Naive thymus-derived CD4-positive, alpha-beta T cell (primary cell): ENCODE results near the gene GPR55. TPM values are rescaled to one million over a fixed set of nuclear protein-coding genes. Genes with fewer than 3 reads are reported as not detected.

Experiments used
- ATAC-seq: fragments of 150-1000 bp; cut with Tn5 transposase; 2 replicates; pipeline ENCODE4 v1.10.0; 2021; ENCODE audit warnings: mild to moderate bottlenecking, moderate library complexity
- CTCF ChIA-PET: fragments of 350-600 bp; sonication (Branson Sonifier 250); formaldehyde crosslinking; loops from one replicate; lab custom pipeline; 2021; ENCODE audit warnings: antibody characterized with exemption; lab: Charles Lee
- POLR2A ChIA-PET: fragments of 350-600 bp; sonication (Branson Sonifier 250); formaldehyde crosslinking; loops from one replicate; lab custom pipeline; 2021; ENCODE audit warnings: antibody characterized with exemption, inconsistent platforms; lab: Charles Lee
- DNase-seq, 9 donors: peaks; one replicate each; pipeline versions ENCODE4 v3.0.0 to v3.0.0-alpha.2; 2020 to 2022; ENCODE audit warnings: mixed read lengths in 1 of 9
- H3K27ac ChIP-seq: one replicate; pipeline ENCODE4 v1.7.0; 2013; ENCODE audit warnings: mild to moderate bottlenecking, low read depth, low read length, moderate library complexity
- H3K27me3 ChIP-seq, 2 donors: one replicate each; pipeline ENCODE4 v1.7.0; 2013; ENCODE audit warnings: low read length in 2 of 2, mild to moderate bottlenecking in 2 of 2, moderate library complexity in 2 of 2; ENCODE audit not compliant: control insufficient read depth in 2 of 2, insufficient read depth in 2 of 2
- H3K36me3 ChIP-seq, 3 experiments: 1 replicate in 2 of 3; 2 replicates in 1 of 3; pipeline ENCODE4 v1.7.0; 2013; ENCODE audit warnings: low read length in 3 of 3, mild to moderate bottlenecking in 3 of 3, moderate library complexity in 1 of 3; ENCODE audit not compliant: insufficient read depth in 3 of 3, control insufficient read depth in 2 of 3
- H3K4me1 ChIP-seq, 2 donors: one replicate each; pipeline ENCODE4 v1.7.0; 2013; ENCODE audit warnings: low read length in 2 of 2, mild to moderate bottlenecking in 2 of 2, moderate library complexity in 1 of 2; ENCODE audit not compliant: control insufficient read depth in 2 of 2, insufficient read depth in 2 of 2
- H3K4me3 ChIP-seq: 2 replicates; pipeline ENCODE4 v1.7.0; 2013; ENCODE audit warnings: mild to moderate bottlenecking, low read length
- H3K9me3 ChIP-seq, 3 experiments: 1 replicate in 2 of 3; 2 replicates in 1 of 3; pipeline ENCODE4 v1.7.0; 2013; ENCODE audit warnings: low read length in 3 of 3; ENCODE audit not compliant: control insufficient read depth in 2 of 3
- H3K27ac Mint-ChIP-seq, 9 donors: one replicate each; pipeline ENCODE4 v1.8.0; 2020 to 2022; ENCODE audit warnings: mixed read lengths in 9 of 9, mild to moderate bottlenecking in 8 of 9, moderate library complexity in 5 of 9, inconsistent platforms in 2 of 9
- H3K27me3 Mint-ChIP-seq, 5 donors: one replicate each; pipeline ENCODE4 v1.8.0; 2021 to 2022; ENCODE audit warnings: mixed read lengths in 5 of 5, mild to moderate bottlenecking in 1 of 5
- H3K36me3 Mint-ChIP-seq, 5 donors: one replicate each; pipeline ENCODE4 v1.8.0; 2020 to 2022; ENCODE audit warnings: mixed read lengths in 5 of 5, mild to moderate bottlenecking in 3 of 5, inconsistent platforms in 1 of 5
- H3K4me1 Mint-ChIP-seq, 7 donors: one replicate each; pipeline ENCODE4 v1.8.0; 2020 to 2022; ENCODE audit warnings: mixed read lengths in 7 of 7, mild to moderate bottlenecking in 3 of 7, inconsistent platforms in 1 of 7
- H3K4me3 Mint-ChIP-seq, 10 donors: one replicate each; pipeline ENCODE4 v1.8.0; 2020 to 2022; ENCODE audit warnings: mild to moderate bottlenecking in 10 of 10, mixed read lengths in 10 of 10, moderate library complexity in 6 of 10, inconsistent platforms in 2 of 10
- H3K9me3 Mint-ChIP-seq, 11 donors: one replicate each; pipeline ENCODE4 v1.8.0; 2020 to 2022; ENCODE audit warnings: mixed read lengths in 11 of 11, mild to moderate bottlenecking in 4 of 11, inconsistent platforms in 1 of 11, moderate library complexity in 1 of 11
- intact Hi-C, 2 donors: fragments of 100-400 bp; cut with micrococcal nuclease; formaldehyde crosslinking; loops; one replicate each; pipeline ENCODE4 v1.15.1; 2023
- polyA plus RNA-seq, 2 donors: library from polyadenylated mRNA; unstranded; fragments of 300-500 nt; fragmentation: Illumina TruSeq; gene quantifications; one replicate each; pipeline ENCODE4 v1.2.3, GENCODE V29; 2021
- total RNA-seq, 6 experiments: library from RNA in 5 of 6; stranded (reverse) in 5 of 6; gene quantifications; 1 replicate in 5 of 6; 2 replicates in 1 of 6; pipeline ENCODE4 v1.2.3 and lab custom pipeline; 2021 to 2026

Gene GPR55
- total and polyA plus RNA-seq, 7 experiments from 2014 or later = 1.3 to 8.8 (median 1.6) TPM

DNA sequence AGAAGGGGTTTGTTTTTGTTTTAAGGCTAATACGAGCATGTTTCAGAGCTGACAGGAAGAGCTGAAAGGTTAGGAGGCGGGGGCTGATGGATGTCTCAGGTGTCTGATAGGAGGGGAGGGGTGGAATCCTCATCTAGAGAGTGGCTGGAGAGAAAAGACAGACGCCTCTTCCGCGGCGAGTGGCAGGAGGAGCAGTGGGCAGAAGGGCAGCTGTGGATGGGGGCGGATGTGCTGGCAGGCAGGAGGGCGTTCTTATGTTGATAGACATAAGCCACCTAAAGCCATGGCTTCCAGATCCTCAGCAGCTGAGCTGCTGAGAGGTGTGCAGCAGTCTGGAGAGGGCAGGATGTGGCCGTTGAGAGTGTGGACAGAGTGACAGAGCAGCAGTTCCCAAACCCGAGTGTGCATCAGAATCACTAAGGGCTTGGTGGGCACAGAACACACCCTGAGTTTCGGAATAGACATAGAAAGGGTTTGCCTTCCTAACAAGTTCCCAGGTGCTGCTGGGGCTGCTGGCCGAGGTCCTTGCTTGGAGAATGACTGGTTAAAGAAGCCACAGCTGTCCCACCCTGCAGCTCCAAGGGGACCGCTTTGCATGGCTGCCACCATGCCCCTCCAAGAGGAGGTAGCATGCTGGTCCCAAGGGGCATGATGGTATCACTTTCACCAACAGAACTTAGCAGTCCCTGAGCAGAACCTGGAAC lies 63.3 kb downstream of the GPR55 start:
- DNase-seq (no peak), ATAC-seq (no peak)
- Histone ChIP-seq H3K27ac (no peak overlapping the region), H3K27me3 (no peaks in the 10 kb centered on the region), H3K9me3 (no peaks in the 10 kb centered on the region), H3K4me1 (peaks cover 18 to 22% of the 10 kb centered on the region in 2 donors), H3K36me3 (peaks cover 0 to 4% (median 0%) of the 10 kb centered on the region in 3 experiments), H3K4me3 (no peak overlapping the region)
- Mint-ChIP-seq H3K9me3 (no peaks in the 10 kb centered on the region), H3K27me3 (peaks cover 5 to 76% (median 15%) of the 10 kb centered on the region in 5 donors), H3K27ac (peak overlapping the region in 7 of 9 donors; percentile 33 to 76 (median 58)), H3K4me3 (peak overlapping the region in 8 of 10 donors; percentile 2 to 74 (median 12)), H3K4me1 (peaks cover 19 to 36% (median 35%) of the 10 kb centered on the region in 7 donors), H3K36me3 (no peaks in the 10 kb centered on the region)
- intact Hi-C loops = no loop called here
- CTCF ChIA-PET = interaction anchor here (1.1 to 1.5 kb wide), 2 partner anchors 13 to 126 kb away, joined by 3 to 11 read pairs; no protein-coding TSS in a partner anchor
- POLR2A ChIA-PET = interaction anchor here (0.6 to 0.7 kb wide), 2 partner anchors 8 to 56 kb away, joined by 4 read pairs; no protein-coding TSS in a partner anchor

Other genes with a start within 250 kb of the GPR55 start
- 100 to 1,000 TPM in 2 of 5 experiments, 10 to 100 TPM in 3; 71.0 to 186 (median 95.4) TPM for gene CAB39, start 212.4 kb downstream of the GPR55 start, total RNA-seq
- 10 to 100 TPM; 73.1 to 79.4 TPM for gene CAB39, start 212.4 kb downstream of the GPR55 start, polyA plus RNA-seq
- gene ITM2C, start 60.3 kb downstream of the GPR55 start, total RNA-seq = 10 to 100 TPM in 4 of 5 experiments, 1 to 10 TPM in 1; 7.4 to 27.7 (median 24.7) TPM
- 10 to 100 TPM; 36.2 to 37.4 TPM for gene ITM2C, start 60.3 kb downstream of the GPR55 start, polyA plus RNA-seq
- not detected for gene SPATA3, start 70.9 kb upstream of the GPR55 start, total RNA-seq
- gene SPATA3, start 70.9 kb upstream of the GPR55 start, polyA plus RNA-seq = not detected
- under 1 TPM in 1 of 5 experiments, not detected in 4; 0.60 TPM for gene C2orf72, start 112.3 kb upstream of the GPR55 start, total RNA-seq
- gene C2orf72, start 112.3 kb upstream of the GPR55 start, polyA plus RNA-seq = not detected
- 100 to 1,000 TPM in 1 of 5 experiments, 10 to 100 TPM in 4; 30.3 to 121 (median 40.1) TPM for gene PSMD1, start 131.6 kb upstream of the GPR55 start, total RNA-seq
- gene PSMD1, start 131.6 kb upstream of the GPR55 start, polyA plus RNA-seq = 10 to 100 TPM; 58.2 to 63.3 TPM
- not detected for gene HTR2B, start 199.8 kb upstream of the GPR55 start, total RNA-seq
- under 1 TPM; 0.09 to 0.10 TPM for gene HTR2B, start 199.8 kb upstream of the GPR55 start, polyA plus RNA-seq